NCI-H146 treated with DMSO at 0.1 percent for 48 hours (cell line): ENCODE measurements around the gene MED15.

ENCODE experiments used
- DNase-seq: peaks from one replicate; lab custom pipeline; 2025; ENCODE audit not compliant: unreplicated experiment; lab: John Stamatoyannopoulos, UW

MED15 gene

DNA sequence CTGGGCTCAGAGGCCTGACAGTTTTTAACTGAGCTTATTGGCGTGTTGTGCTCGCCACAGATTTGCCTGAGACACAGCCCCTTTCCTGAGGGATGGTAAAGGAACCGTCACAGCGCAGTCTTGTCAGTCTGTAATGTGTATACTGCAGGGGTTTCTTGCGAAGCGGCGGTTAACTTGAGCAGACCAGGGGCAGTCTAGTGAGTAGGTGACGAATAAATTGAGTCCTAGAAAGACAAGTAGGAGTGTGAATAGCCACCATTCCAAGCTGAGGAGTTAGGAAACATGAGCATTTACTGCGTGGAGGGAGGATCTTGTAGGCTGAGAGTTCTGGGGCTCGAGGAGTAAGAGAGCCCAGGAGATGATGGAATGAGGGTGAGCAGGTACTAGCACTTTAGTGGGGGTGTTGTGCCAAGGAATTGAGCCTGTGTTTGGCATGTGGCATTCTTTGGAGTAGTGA, 1.4 kb downstream of the MED15 start:
- DNase-seq, result no peak

DNA sequence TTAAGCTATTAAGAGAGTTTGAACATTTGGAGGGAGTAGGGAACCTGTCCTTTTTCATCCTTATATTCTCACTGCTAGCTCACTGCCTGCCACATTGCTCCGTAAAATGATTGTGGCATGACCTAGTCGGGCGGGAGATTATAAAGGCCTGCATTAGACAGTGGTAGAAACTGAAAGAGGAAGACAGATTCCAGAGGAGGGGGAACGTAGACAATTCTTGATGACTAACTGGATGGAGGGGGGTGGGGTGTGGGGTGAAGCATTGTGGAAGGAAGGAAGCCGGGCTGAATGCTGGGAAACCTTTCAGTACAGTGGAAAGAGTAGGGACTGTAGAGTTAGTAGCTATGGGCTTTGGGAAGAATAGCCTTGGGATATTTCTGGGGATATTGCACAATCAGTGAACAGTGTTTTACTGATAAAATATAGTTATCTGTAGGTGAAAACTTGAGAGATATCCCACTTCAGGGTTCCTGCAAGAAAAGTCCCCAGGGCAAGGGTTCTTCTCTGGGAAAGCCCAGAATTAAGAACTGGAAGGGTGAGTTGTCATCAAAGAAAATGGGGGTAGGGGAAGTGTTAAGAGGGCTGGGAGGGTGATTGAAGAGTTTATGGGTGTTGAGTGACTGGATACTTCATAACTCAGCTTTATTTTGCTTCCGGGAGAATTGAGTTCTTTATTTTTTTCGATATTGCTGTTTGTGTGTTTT, 2.1 kb downstream of the MED15 start:
- no peak for DNase-seq

DNA sequence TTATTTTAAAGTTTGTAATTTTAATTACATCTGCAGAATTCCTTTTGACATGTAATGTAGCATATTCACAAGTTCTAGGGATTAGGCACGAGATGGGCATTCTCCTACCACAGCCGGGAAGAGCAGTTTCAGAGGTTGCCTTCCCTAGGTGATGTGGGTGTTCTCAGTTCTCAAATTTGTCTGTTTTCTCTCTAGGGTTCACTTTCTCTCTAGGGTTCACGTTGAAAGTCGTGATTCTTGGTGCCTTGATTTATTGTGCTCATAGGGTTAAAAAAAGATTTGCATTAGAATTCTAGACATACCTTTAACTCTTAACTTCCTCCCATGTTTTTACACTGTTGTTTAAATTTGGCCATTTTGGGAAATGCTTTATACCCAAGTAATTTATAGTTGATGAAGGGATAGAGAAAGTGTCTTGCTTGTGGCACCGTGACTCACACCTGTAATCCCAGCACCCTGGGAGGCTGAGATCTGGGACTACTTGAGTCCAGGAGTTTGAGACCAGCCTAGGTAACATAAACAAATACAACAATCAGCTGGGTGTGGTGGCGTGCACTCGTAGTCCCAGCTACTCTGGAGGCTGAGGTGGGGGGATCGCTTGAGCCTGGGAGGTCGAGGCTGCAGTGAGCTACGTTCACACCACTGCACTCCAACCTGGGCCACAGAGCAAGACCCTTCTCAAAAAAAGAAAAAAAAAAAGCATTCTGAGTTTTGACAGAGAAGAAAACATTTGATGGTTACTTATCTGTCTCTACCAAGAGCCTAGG, 3.6 kb downstream of the MED15 start:
- no peak for DNase-seq

DNA sequence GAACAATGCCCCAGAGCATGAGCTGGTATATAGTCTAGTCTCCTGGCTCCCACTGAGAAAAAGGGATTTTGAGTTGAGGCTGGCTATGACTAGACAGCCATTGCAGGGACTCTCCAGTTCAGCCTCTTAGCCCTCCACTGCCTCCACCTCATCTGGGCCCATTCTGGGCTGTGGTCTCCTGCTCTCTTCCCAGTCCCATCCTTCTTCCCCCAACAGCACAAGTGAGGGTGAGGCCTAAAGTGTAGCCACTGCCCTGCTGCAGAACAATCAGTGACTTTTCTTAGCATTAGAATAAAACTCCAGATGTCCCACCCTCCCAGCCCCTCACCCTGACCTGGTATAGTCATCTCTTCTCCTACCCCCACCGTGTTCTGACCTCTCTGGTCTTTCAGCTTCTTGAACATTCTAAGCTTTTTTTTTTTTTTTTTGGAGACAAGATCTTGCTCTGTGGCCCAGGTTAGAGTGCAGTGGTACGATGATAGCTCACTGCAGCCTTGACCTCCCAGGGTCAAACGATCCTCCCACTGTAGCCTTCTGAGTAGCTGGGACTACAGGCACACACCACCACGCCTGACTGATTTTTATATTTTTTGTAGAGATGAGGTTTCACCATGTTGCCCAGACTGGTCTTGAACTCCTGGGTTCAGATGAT, 4.3 kb downstream of the MED15 start:
- DNase-seq, result no peak

DNA sequence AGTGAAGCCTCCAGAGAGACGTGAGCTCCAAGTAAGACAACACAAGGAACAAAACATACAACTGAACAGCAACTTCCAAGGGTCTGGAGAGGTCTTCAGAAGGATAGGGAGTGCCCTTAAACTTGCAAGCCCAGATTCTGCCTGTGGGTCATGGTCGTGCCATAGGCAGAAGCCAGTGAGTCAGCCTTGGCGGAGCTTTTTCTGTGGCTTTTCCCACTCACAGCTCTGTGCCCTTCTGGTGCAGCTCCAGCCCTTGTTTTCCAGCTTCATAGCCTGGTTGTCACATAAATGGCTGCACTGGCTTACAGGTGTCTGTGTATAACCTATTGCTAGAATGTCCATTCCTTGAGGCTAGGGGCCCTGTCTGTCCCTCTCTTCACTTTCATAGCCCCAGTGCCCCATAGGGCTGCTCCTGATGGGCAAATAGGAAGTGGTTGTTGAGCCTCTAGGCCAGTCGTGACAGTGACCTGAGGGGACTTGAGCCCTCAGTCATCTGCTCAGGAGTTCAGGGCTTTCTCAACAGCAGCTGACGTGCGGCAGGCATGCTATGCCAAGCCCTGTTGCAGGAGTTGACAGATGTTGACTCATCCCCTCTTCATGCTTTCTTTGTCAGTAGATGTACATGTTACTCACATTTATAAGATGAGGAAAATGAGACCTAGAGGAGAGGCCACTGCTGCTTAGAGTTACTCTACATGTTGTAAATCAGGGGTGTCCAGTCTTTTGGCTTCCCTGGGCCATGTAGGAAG, 7.4 kb downstream of the MED15 start:
- no peak for DNase-seq

DNA sequence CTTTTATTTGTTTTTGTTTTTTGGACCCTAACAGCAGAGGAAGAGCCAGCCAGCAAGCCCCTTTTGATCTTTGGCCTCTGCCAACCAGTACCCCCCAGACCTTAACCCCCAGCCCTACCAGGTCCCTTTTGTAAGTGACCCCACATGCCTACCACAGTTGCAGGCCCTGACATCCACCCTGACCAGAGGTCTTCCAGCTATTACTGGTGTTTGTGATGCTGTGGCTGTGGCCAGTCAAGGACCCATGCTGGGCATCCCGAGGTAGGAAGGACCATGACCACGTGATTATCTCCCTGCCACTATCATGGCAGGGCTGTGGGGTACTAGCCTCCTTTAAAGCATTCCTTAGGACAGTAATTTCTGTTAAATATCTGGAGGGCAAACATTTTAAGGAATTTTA, 9.0 kb downstream of the MED15 start:
- DNase-seq, result no peak

DNA sequence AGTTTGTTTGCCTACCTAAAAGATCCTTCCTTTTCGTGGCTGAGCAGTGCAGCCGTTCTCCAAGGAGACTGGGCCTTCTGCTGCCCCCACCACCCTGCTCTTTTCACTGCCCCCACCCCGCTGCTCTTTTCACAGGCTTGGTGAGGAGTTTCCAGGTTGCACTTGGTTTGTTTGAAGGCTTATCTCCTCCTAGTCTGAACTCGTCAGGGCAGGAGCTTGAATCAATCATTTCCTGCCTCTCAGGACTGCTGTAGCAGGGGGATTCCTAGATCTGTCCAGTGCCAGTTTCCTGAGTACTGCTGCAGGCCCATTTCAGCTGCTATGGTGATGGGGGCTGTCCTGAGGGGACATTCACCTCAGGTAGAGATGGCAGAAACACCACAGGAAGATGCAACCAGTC, 10.0 kb downstream of the MED15 start:
- no peak for DNase-seq

DNA sequence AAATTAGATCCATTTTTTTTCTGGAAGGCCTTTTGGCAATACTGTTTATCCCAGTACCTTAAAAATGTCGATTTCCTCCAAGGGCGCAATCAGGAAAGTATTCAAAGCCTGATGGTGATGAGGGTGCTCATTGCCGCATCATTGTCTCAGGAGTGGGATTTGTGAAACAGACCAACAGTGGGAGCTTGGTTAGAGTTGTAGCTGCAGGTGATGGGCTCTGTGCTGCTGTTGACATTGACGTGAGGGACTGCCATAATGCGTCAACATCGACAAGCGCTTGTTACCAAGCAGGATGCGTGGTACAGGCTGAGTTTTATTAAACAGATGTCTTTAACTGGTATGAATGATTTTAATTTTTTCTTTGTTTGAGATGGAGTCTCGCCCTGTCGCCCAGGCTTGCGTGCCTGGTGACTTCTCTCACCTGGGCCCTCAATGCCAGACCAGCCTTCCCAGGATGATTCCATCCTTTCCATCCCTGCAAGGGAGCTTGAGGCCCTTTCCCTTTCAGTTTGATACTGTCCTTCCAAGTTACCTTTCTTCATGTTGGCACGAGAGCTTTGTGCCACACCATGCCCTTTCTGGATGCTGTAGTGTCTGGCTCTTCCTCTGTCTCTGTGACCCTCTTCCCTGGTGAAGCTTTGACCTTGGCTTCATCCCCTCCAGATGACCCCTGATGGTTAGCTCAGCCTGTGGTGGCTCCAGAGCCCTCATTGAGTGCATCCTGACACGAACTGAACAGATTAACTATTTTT, 10.6 kb downstream of the MED15 start:
- DNase-seq, result no peak

DNA sequence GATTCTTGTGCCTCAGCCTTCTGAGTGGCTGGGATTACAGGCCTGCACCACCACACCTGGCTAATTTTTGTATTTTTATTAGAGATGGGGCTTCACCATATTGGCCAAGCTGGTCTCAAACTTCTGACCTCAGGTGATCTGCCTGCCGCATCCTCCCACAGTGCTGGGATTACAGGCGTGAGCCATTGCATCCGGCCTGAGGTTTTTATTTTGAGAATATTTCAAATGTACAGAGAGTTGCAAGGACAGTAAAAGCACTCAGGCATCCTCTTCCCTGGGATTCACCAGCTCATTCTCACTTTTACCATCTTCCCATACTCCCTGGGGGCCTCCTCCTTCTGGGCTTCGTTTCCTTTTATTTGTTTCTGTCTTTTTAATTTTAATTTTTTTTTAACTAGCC, 12.1 kb downstream of the MED15 start:
- no peak for DNase-seq

DNA sequence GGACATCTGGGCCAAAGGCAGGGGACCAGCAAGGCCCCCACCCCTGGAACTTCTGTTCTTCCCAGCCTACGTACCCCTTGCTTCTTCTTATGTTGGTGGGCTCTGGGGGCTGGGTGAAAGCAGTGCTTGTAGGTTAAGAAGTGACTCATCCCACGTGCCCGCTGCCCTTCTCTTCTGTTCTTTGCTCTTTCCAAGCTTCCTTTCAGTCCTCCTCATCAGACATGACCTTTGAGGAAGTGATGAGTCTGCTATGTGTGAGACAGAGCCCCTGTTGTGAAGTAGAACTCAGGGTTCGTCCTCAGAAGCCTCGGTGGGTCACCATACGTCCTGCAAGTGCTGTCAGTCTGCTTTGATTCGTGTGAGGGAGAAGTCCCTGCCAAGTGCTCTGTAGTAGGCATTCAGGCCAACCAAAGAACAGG, 12.7 kb downstream of the MED15 start:
- DNase-seq, result no peak

DNA sequence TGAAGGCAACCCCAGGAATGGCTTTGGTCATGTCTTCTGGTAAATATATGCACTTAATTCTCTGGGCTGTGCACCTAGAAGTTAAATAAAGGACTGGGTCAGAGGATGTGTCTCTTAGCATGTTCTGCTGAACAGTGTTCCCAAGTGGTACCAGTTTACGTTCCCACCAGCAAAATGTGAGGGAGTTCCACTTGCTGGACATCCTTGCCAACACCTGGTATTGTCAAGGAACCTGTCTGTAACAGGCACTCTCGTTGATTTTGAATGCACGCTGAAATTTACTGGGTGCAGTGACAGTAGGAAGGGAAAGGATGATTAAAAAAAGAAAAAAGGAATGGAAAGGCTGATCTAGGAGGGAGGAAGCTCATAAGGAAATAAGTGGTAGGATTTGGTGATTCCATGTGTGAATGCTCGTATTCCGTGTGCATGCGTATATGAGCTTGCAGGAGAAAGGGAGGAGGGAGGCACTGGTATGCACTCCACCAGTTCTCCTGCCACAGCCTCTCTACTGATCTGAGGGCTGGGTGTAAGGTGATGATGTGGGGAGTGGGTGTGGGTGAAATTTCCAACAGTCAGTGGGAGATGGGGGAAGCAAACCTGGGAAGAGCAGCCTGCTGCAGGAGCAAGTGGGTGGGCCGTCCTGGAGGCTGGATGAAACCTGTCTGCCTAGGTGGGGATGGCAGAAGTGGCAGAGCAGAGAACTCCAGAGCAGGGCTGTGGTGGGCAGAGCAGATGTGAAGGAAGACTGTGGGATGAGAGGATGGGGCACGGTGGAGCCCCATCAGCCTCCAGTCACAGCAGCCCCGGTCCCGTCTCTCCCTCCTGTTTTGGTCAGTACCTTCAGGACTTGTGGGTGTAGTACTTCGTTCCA, 15.0 kb downstream of the MED15 start:
- DNase-seq, result no peak

DNA sequence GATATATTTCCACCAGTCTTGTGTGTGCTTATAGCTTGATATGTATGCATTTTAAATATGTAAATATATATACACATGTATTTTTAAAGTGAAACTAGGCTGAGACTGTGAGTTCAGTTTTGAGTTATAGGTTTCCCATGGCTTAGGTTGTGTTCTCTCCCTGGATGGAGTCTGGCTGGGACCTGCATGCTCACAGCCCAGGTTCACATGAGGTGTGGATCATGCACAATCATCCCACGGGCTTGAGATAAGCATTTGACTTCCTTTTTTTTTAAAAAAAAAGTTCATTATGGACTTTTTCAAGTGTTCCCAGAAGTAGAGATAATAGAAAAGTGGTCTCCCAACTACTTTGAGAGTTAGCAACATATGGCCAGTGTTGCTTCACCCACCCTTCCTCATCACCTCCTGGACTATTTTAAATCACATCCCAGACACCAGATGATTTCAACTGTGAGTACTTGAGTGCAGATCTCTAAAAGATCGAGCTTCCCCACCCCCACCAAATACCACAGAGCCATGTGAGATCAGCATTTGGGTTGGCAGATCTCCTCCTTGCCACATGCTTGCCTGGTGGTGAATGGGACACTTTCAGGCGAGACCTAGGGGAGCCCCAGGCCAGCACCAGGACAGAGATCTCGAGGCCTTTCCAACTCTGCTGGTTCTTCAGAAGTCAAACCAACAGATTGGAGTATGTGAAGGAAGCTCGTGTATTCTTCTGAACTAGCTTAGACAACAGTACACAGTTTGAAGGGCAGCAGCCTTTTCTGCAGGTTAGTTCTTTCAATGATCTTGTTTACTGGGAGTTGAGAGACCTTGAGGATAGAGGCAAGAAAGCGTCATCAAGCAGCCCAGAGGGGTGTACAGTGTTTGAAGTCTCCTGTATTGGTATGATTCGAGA, 15.9 kb downstream of the MED15 start:
- DNase-seq, result no peak

DNA sequence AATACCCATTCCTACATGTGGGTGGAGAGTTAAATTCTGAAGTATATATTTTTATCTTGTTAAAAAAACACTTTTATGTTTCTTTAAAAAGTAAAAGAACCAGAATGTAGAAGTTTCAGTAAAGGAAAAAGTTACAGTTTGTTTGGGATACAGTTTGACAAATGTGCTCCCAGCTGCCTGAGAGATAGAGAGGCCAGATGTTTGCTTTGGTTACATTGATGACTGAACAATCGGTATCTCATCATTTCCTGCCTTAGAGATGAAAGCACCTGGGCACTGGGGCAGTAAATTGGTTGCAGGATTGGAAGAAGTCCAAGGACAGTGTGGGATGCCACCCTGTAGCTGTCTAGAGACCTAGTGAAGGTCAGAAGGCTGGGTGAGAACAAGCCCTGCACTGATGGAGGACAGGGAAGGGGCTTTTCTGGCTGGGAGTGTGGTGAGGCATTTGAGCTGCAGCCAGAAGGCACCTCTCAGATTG, 16.6 kb downstream of the MED15 start:
- DNase-seq, result peak; percentile 23

DNA sequence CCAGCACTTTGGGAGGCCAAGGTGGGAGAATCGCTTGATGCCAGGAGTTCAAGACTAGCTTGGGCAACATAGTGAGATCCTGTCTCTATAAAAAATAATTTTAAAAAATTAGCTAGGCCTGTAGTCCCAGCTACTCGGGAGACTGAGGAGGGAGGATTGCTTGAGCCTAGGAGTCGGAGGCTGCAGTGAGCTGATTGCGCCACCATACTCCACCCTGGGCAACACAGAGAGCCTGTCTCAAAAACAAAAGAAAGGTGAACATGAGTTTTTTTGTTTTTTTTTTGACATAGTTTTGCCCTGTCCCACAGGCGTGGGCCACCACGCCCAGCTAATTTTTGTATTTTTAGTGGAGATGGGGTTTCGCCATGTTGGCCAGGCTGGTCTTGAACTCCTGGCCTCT, 17.6 kb downstream of the MED15 start:
- DNase-seq, result no peak

DNA sequence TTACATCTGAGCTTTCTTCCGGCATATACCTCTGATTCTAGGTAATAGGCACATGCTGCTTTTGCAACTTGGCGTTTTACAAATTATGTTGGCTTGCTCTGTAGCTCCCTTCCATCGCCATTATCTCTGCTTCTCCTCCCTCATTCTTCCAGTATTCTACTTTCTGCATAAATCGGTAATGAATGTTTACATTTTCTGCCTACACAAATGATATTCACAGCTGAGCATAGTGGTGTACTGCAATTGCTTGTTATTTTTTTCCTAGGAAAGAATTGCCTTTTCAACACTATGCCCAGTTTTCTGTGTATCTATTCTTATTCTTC, 18.9 kb downstream of the MED15 start:
- DNase-seq, result no peak

DNA sequence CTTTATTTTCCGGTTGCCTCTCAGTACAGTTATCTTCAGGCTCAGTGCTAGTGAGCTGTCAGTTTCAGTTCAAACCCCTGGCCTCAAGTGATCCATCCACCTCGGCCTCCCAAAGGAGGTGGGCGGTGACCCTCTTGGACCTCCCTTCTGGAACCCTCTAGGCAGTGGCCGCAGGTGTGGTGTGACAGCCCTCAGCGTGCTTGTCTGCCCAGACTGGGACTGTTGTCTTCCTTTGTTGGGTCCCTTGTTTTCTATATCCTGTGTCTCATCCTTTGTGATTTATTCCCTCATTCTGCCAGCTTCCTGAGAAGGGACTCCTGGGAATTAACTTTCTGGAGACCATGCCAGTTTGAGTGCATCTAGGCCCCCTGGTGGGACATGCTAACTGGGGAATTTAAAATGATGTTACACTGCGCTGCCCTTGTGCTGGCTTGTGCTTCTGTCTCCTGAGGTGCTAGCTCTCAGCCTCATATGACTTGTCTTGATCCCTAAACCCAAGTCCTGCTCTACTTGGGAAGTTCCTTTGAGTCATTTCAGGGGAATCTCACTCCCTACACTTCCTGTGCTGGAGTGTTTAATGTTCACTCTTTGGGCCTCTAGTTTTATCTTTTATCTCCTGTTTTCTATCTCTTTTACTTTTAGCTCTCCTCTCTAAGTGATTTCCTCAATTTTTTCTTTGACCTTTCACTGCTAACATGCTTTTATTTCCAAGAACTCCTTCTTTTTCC, 19.4 kb downstream of the MED15 start:
- DNase-seq, result no peak

DNA sequence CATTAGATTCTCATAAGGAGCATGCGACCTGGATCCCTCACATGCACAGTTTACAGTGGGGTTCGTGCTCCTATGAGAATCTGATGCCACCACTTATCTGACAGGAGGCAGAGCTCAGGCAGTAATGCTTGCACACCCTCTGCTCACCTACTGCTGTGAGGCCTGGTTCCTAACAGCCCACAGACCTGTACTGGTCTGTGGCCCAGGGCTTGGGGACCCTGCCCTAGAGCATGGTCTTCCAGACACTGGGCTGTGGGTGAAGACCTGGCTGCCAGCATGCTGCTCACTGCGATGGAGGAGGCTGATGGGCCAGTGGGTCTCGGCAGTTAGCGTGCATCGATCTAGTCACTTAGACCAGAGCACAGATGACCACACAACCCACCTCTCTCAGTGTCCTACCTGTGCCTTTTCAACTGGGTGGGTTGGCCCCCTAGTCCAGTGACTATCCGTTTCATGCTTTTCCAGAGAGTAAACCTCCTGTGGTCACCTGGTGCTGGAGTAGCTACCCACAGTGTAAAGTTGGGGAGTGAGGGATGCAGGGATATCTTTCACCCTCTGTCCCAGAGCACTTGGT, 21.1 kb downstream of the MED15 start:
- no peak for DNase-seq
